PC-3 (cell line): ENCODE data around the gene IPO4.

Source experiments
- CTCF ChIP-seq: fragments of 300-600 bp; sonication (generic); conservative IDR thresholded peaks from 2 replicates; pipeline ENCODE4 v1.5.1; 2017; ENCODE audit warnings: antibody characterized with exemption, low read depth, mild to moderate bottlenecking, low read length
- EZH2 ChIP-seq: fragments of 300-600 bp; sonication (generic); IDR thresholded peaks from one replicate; pipeline ENCODE4 v1.6.1; 2017; ENCODE audit warnings: antibody characterized with exemption, mild to moderate bottlenecking, low read length; ENCODE audit not compliant: unreplicated experiment
- EZH2phosphoT487 ChIP-seq: fragments of 300-600 bp; sonication (generic); IDR thresholded peaks from 2 replicates; pipeline ENCODE4 v1.6.1; 2018; ENCODE audit warnings: mild to moderate bottlenecking, antibody characterized with exemption, low read length, borderline replicate concordance

GRCh38 chr14:24194186-24194872 is 5.7 kb upstream of the IPO4 start:
- no peak for TF ChIP-seq CTCF
- no peak for TF ChIP-seq EZH2
- TF ChIP-seq EZH2phosphoT487, result no peak
